NB4 (cell line): ENCODE data around the gene FRMD6.
A peak's percentile ranks its signal among the peaks of the same experiment; 100 is the strongest.

Experiments used
- DNase-seq: peaks from one replicate; pipeline ENCODE4 v3.0.0; 2010; ENCODE audit warnings: low read depth
- H3K4me3 ChIP-seq: one replicate; pipeline ENCODE4 v1.5.1; 2011; ENCODE audit warnings: mild to moderate bottlenecking, low read depth, low read length, moderate library complexity
- CTCF ChIP-seq: IDR thresholded peaks from one replicate; pipeline ENCODE4 v1.5.1; 2012; ENCODE audit warnings: low read depth, low read length
- MAX ChIP-seq: IDR thresholded peaks from 2 replicates; pipeline ENCODE4 v1.6.1; 2011; ENCODE audit warnings: low read depth, low read length
- MYC ChIP-seq: IDR thresholded peaks from 2 replicates; pipeline ENCODE4 v1.6.1; 2011; ENCODE audit warnings: low read depth, low read length
- POLR2A ChIP-seq: IDR thresholded peaks from 2 replicates; pipeline ENCODE4 v1.6.1; 2011; ENCODE audit warnings: mild to moderate bottlenecking; ENCODE audit not compliant: insufficient read length; ENCODE audit errors: extremely low read depth

The FRMD6 gene

GRCh38 chr14:51723990-51724389 lies 72.3 kb downstream of the FRMD6 start:
- H3K4me3 ChIP-seq, result no peak overlapping the region
- TF ChIP-seq POLR2A (no peak), MAX (no peak), CTCF (no peak)
- no peak for DNase-seq

GRCh38 chr14:51724650-51725049 lies 72.9 kb downstream of the FRMD6 start:
- TF ChIP-seq POLR2A, result no peak
- TF ChIP-seq CTCF, result no peak
- no peak for TF ChIP-seq MAX
- DNase-seq, result no peak
- H3K4me3 ChIP-seq, result no peak overlapping the region

- no peak overlapping the region for H3K4me3 ChIP-seq
- TF ChIP-seq POLR2A (no peak), CTCF (no peak), MYC (no peak)
- DNase-seq, result no peak
Observed at GRCh38 chr14:51725061-51725460, 73.4 kb downstream of the FRMD6 start.

GRCh38 chr14:51726166-51726899 lies 74.6 kb downstream of the FRMD6 start:
- TF ChIP-seq POLR2A (no peak), MYC (no peak), MAX (no peak), CTCF (no peak)
- no peak for DNase-seq
- H3K4me3 ChIP-seq, result no peak overlapping the region

GRCh38 chr14:51727526-51727925 lies 75.8 kb downstream of the FRMD6 start:
- no peak for TF ChIP-seq POLR2A
- no peak overlapping the region for H3K4me3 ChIP-seq
- peak; percentile 25 for DNase-seq

- TF ChIP-seq POLR2A, result no peak
- no peak for TF ChIP-seq MAX
- TF ChIP-seq MYC, result no peak
- no peak for TF ChIP-seq CTCF
- DNase-seq, result peak; percentile 21
Observed at GRCh38 chr14:51730098-51730497, 78.4 kb downstream of the FRMD6 start.

More at GRCh38 chr14:51730098-51730497, 78.4 kb downstream of the FRMD6 start:
- no peak overlapping the region for H3K4me3 ChIP-seq
